AG08396 (cell line): ENCODE results near the gene ROBO2.

Experiments
- DNase-seq: peaks from one replicate; pipeline ENCODE4 v3.0.0; 2012; ENCODE audit warnings: low spot score, mixed read lengths

The ROBO2 gene

GRCh38 chr3:77590191-77590590 lies 550.3 kb downstream of the ROBO2 start:
- no peak for DNase-seq

DNA sequence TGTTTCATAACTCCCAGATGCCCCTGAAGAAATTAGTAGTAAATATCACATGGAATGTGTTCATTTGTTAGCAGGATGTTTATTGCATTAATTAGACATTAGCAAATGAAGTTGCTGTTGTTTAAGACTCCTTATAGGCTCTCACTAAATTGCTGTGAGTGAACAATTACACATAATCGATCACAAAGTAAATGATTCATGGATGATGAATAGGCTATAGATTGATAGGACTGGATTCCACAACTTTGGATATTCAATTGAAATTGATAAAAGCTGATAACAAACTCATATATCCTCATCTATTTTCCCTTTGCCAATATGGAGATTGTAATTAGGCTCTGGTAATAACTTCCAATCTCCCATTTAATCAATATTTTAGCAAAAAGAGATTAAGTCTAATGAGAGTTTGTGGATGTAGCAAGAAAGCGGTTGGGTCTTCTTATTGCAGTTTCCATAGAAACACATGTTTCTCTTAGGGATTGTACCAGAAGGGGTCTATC lies 555.5 kb downstream of the ROBO2 start:
- DNase-seq, result no peak

DNA sequence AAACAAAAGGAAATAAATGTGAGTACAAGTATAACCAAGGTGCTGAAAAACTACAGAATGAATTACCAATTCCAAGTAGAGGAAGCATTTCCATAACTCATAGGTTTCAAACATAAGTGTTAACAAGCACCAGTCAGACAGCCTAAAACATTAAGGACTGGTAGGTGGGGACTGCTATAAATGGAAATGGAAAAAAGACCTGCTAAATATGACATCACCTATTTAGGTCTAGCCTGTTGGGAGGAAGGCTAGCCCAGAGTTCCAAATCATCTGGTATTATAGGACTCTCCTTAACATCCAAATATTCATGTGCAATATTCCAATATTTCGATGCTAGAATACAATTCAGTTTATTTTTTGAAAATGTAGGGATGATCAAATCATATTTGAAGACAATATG lies 560.0 kb downstream of the ROBO2 start:
- DNase-seq, result no peak

DNA sequence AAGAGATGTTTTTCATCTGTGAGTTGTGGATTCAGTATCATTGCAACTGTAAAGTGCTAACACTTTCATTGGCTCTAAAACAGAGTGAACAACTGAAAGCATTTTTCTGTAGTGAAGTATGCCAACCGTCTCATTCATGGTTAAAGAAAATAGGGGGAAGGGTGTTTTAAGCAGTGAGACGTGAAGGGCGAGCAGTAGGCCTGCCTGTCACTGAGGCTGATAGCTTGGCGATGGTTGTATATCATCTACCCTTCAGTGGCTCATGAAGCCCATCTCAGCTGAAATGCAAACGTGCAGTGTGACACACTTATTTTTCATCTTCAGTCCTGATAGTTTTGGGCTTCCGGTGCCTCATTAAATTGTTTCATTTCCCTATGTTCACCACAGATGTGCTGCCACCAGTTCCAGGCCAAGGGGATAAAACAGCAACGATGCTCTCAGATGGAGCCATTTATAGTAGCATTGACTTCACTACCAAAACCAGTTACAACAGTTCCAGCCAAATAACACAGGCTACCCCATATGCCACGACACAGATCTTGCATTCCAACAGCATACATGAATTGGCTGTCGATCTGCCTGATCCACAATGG lies 562.0 kb downstream of the ROBO2 start:
- DNase-seq, result no peak

GRCh38 chr3:77602722-77603121 lies 562.8 kb downstream of the ROBO2 start:
- DNase-seq, result no peak

- DNase-seq, result no peak
Observed at GRCh38 chr3:77605308-77605707, 565.4 kb downstream of the ROBO2 start.

GRCh38 chr3:77605865-77606264 lies 566.0 kb downstream of the ROBO2 start:
- DNase-seq, result no peak

- DNase-seq, result no peak
Observed at GRCh38 chr3:77606372-77606771, 566.5 kb downstream of the ROBO2 start.

DNA sequence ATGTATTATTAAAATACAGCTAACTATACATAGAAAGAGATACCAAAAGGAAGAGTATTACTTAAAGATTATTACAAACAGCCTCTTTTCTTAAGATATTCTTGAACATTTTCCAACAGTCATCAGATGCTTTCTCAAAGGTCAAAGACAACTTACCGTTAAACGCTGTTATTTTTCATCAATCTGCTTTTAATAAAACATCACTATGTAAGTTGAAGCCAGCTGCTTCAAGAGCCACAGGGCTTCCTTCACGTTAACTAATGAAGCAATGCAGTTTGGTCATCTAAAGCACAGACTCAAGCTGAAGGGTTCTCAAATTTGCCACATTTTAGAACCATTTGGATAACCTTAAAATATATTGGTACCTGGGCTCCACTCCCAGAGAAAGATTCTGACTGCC lies 578.8 kb downstream of the ROBO2 start:
- DNase-seq, result no peak

DNA sequence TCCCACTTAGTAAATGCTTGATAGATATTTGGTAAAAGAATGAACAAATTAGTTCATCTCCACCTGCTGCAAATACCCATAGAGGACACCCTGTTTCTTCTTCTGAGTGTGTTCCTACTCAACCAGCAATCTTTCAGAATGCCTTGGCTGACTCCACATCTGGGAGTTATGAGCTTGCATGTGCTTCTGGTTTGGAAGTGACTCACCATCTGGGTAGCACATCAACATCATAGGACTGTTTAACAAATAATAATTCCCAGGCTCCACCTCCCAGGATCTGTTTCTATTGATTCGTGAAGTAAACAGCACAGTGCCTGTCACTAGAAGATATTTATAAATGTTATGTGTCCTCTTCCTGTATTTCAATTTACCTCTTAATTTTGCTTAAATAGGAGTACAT lies 580.1 kb downstream of the ROBO2 start:
- DNase-seq, result peak; percentile 19

DNA sequence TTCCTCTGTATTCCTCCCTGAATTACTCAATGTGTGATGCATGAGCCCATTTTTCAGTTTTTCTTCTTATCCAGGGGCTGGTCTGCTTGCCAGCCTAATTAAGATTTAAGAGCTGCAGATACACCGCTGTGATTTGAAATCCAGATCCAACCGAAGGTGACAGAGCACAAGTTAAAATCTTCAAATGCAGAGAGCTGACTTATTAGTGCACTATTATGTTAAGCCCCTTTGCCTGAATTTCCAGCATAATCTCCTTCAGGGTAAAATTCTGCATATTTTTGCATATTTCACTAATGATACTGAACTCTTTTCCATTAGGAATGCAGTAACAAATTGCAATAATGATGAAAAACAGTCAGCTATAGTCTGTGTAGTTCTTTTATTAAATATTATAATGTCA lies 583.6 kb downstream of the ROBO2 start:
- no peak for DNase-seq

GRCh38 chr3:77626157-77626556 lies 586.3 kb downstream of the ROBO2 start:
- DNase-seq, result no peak

DNA sequence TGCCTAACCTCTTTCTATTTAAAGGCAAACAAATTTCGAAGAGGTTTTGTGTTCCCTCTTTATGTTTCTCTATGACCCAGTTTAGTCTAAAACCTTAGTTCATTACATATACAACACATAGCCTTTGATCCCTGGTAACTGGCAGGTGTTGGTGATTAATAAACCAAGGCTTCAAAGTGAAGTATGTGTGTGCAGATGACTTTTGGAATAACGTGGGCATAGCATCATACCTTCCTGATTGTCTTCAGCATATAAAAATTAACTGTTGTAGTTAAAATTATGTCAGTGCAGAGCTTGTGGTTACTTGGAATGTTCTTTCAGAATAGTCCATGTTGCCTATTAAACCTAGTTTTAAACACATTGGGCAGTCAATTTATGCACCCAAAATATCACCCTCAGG lies 608.3 kb downstream of the ROBO2 start:
- no peak for DNase-seq

- DNase-seq, result no peak
Observed at GRCh38 chr3:77648664-77649063, 608.8 kb downstream of the ROBO2 start.

DNA sequence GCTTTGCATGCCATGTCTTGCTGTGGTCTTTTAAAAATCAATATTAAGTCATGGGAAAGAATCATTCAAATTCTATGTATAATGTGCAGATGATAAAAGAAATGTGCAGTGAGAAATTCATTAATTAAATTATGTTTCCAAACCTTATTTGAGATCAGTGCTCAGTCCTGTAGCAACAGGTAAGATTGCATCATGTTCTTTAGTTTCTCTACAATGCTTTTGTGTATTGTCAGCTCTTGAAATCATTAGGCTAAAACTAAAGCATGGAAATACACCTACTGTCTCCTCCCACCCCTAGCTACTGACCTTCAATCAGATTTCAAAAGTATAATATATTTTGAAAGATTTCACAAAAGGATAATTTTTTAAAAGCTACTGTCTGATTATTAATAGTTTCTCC lies 612.7 kb downstream of the ROBO2 start:
- DNase-seq, result no peak

DNA sequence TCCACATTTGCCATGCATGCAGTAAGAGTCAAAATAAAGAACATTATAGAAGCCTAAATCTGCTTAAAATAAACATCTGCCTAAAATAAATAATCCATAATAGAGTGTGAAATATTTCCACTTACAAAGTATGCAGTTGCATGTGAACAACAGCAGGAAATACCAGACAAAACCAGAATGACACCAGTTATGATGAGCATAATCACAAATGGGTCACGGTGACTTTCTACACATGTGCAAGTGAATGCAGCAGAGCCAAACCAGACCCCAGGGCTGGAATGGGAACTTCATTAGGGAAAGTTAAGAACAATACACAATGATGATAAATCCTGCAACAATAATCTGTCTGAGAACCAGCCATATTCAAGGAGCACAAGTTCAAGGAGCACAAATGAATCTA lies 615.5 kb downstream of the ROBO2 start:
- no peak for DNase-seq

DNA sequence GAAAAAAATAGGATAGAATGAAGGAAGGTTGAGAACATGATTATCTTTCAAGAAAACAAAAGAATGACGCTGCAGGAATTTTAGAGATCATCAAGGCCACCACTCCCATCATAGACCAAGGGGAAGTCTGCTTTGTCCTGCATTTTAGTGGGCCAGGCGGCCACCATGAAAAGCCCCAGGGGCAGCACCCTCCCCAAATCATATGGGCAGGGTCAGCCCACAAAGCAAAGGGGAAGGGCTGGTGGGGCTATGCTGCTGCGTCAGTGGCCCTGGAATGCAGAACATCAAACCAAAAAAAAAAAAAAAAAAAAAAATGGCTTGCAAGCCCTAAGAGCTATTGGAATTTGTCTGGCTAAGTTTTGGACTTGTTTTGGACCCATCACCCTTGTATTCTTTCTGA lies 620.8 kb downstream of the ROBO2 start:
- DNase-seq, result no peak

DNA sequence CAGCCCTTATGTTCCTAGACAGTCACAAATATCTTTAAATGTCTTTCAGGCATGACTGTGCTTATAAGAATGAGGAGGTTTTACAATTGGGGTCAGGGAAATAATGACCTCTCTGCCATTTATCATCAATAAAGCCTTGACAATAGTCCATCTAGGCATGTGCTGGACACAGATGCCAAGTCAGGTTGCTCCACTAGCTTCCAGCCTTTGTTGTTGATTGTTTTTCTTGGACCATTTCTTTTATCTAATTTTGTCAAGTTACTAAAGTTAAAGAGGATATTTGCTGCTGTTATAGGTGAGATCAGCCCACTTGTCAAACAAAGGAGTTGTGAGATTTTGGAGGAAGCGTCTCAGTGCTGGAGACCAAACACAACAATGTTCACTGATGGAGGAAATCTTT lies 628.0 kb downstream of the ROBO2 start:
- no peak for DNase-seq

GRCh38 chr3:77668376-77668775 lies 628.5 kb downstream of the ROBO2 start:
- no peak for DNase-seq

DNA sequence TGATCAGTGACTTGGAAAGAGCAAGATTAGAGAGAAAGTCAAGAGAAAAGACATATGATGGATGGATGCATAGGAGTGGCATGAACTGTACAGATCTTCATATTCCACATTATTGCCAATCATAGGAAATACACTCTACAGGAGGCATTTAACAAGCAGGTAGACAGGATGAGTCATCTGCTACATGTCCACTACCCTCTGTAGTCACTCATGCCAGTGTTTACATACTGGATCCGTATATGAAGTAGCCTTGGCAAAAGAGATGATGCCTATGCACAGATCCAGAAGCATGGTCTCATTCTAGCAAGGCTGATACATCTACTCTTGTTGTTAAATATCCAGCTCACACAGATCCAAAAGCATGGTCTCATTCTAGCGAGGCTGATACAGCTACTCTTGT lies 632.1 kb downstream of the ROBO2 start:
- no peak for DNase-seq

DNA sequence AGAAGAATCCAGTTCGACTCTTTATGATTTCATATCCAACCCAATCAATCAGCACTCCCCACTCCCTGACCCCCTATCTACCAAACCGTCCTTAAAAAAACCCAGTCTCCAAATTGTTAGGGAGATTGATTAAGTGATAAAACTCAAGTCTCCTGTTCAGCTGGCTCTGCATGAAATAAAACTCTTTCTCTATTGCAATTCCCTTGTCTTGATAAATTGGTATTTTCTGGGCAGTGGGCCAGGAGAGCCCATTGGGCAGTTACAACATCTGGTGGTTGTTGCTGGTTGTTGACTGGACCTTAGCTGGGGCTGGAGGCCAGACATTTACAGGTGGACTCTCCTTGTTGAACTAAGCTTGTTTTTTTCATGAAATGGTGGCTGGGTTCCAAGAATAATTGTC lies 642.3 kb downstream of the ROBO2 start:
- no peak for DNase-seq

DNA sequence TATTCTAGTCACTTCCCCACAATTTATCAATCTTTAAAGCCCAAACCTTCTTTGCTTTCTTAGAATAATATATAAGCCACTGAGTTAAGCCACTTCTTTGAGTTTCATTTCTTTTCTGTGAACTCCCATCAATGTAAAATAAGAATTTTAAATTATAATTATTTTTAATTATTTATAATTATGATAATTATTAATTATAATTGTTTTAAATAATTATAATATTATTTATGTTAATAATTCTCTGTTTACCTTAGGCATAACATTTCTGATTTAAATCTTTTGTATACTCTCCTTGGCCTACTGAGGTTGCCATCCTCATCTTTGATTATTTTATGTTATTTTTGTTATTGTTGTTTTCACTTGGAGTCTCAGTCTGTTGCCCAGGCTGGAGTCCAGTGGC lies 644.2 kb downstream of the ROBO2 start:
- DNase-seq, result no peak

- DNase-seq, result no peak
Observed at GRCh38 chr3:77685713-77686112, 645.8 kb downstream of the ROBO2 start.

- DNase-seq, result no peak
Observed at GRCh38 chr3:77686560-77686959, 646.7 kb downstream of the ROBO2 start.

DNA sequence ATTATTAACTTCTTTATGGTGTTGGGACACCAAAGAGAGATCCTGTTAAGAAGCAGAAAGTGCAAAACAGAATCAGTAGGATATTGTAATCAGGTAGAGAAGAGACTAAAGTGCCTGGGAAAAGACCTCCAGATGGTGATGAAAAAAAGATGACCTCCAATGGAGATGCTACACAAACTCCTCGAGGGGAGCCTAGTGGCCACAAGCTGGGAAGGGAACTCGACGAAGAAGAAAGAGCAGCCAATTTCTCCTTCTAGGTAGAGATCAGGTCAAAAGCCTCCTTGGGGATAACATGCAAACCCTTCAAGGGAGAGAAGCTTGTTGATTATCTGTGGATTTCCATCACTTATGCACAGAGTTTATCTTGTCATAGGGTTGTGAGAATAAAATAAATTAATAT lies 647.6 kb downstream of the ROBO2 start:
- no peak for DNase-seq
